ENCODE results near the gene APC2.
"Not testable (repeated sequence)": the region's sequence is repeated elsewhere in the genome, so short reads cannot be mapped to it uniquely, and the experiment has no call there.

The APC2 gene

GRCh38 chr19:1474011-1474764 is 24.3 kb downstream of the APC2 start:
- TF ChIP-seq CTCF (IDR thresholded peaks at IDR 0.05; ENCODE audit: borderline replicate concordance, insufficient read depth, low read depth, low read length) = no peak
- no peak overlapping the region for H3K4me3 ChIP-seq (ENCODE audit: low read depth, low read length)

- no peak overlapping the region for H3K4me3 ChIP-seq (ENCODE audit: low read depth, low read length)
- TF ChIP-seq CTCF (IDR thresholded peaks at IDR 0.05; ENCODE audit: borderline replicate concordance, insufficient read depth, low read depth, low read length) = no peak
Measured at GRCh38 chr19:1474765-1475351, 24.9 kb downstream of the APC2 start.

- TF ChIP-seq CTCF (IDR thresholded peaks at IDR 0.05; ENCODE audit: borderline replicate concordance, insufficient read depth, low read depth, low read length) = no peak
- H3K4me3 ChIP-seq (ENCODE audit: low read depth, low read length) = no peak overlapping the region
Measured at GRCh38 chr19:1475751-1476437, 26.0 kb downstream of the APC2 start.

- not testable (repeated sequence) for H3K4me3 ChIP-seq (ENCODE audit: low read depth, low read length)
Measured at GRCh38 chr19:1477056-1477455, 27.1 kb downstream of the APC2 start.

- TF ChIP-seq CTCF (IDR thresholded peaks at IDR 0.05; ENCODE audit: borderline replicate concordance, insufficient read depth, low read depth, low read length) = no peak
- H3K4me3 ChIP-seq (ENCODE audit: low read depth, low read length) = peak within 1 kb of the TSS; percentile 89
Measured at GRCh38 chr19:1478934-1479707, 29.2 kb downstream of the APC2 start, which contains the start of gene C19orf25. C19orf25 (minus strand) TSS chr19:1479215; CDS start chr19:1478903, 312 bp downstream.

GRCh38 chr19:1481224-1481892 is 31.4 kb downstream of the APC2 start:
- no peak for TF ChIP-seq CTCF (IDR thresholded peaks at IDR 0.05; ENCODE audit: borderline replicate concordance, insufficient read depth, low read depth, low read length)
- H3K4me3 ChIP-seq (ENCODE audit: low read depth, low read length) = no peak overlapping the region
